ENCODE measurements around the gene ROR1.
"Not testable (repeated sequence)": the region's sequence is repeated elsewhere in the genome, so short reads cannot be mapped to it uniquely, and the experiment has no call there.

The ROR1 gene

GRCh38 chr1:64062529-64062928 is 288.7 kb downstream of the ROR1 start:
- no peak for DNase-seq (ENCODE audit: low spot score)

- DNase-seq (ENCODE audit: low spot score), result no peak
Measured at GRCh38 chr1:64062941-64063581, 289.2 kb downstream of the ROR1 start.

- no peak for DNase-seq (ENCODE audit: low spot score)
Measured at GRCh38 chr1:64065571-64065970, 291.8 kb downstream of the ROR1 start.

- DNase-seq (ENCODE audit: low spot score), result no peak
Measured at GRCh38 chr1:64072089-64072793, 298.4 kb downstream of the ROR1 start.

GRCh38 chr1:64073705-64074104 is 299.9 kb downstream of the ROR1 start:
- DNase-seq (ENCODE audit: low spot score), result no peak

GRCh38 chr1:64074767-64075166 is 300.9 kb downstream of the ROR1 start:
- DNase-seq (ENCODE audit: low spot score), result no peak

- no peak for DNase-seq (ENCODE audit: low spot score)
Measured at GRCh38 chr1:64077281-64077940, 303.6 kb downstream of the ROR1 start.

- no peak for DNase-seq (ENCODE audit: low spot score)
Measured at GRCh38 chr1:64080941-64081562, 307.2 kb downstream of the ROR1 start.

GRCh38 chr1:64082459-64082858 is 308.6 kb downstream of the ROR1 start:
- no peak for DNase-seq (ENCODE audit: low spot score)

- no peak for DNase-seq (ENCODE audit: low spot score)
Measured at GRCh38 chr1:64084451-64084850, 310.6 kb downstream of the ROR1 start.

- DNase-seq (ENCODE audit: low spot score), result no peak
Measured at GRCh38 chr1:64087768-64088167, 314.0 kb downstream of the ROR1 start.

GRCh38 chr1:64090436-64090835 is 316.6 kb downstream of the ROR1 start:
- DNase-seq (ENCODE audit: low spot score), result no peak

GRCh38 chr1:64092851-64093371 is 319.1 kb downstream of the ROR1 start:
- no peak for DNase-seq (ENCODE audit: low spot score)

GRCh38 chr1:64093941-64094340 is 320.1 kb downstream of the ROR1 start:
- no peak for DNase-seq (ENCODE audit: low spot score)

GRCh38 chr1:64095832-64096231 is 322.0 kb downstream of the ROR1 start:
- no peak for DNase-seq (ENCODE audit: low spot score)

GRCh38 chr1:64097859-64098258 is 324.0 kb downstream of the ROR1 start:
- DNase-seq (ENCODE audit: low spot score), result no peak

- DNase-seq (ENCODE audit: low spot score), result no peak
Measured at GRCh38 chr1:64098436-64098835, 324.6 kb downstream of the ROR1 start.

- no peak for DNase-seq (ENCODE audit: low spot score)
Measured at GRCh38 chr1:64098846-64099582, 325.2 kb downstream of the ROR1 start.

- DNase-seq (ENCODE audit: low spot score), result no peak
Measured at GRCh38 chr1:64100791-64101190, 327.0 kb downstream of the ROR1 start.

- not testable (repeated sequence) for DNase-seq (ENCODE audit: low spot score)
Measured at GRCh38 chr1:64104585-64104984, 330.8 kb downstream of the ROR1 start.

GRCh38 chr1:64107118-64107519 is 333.3 kb downstream of the ROR1 start:
- DNase-seq (ENCODE audit: low spot score), result no peak

GRCh38 chr1:64107632-64108031 is 333.8 kb downstream of the ROR1 start:
- DNase-seq (ENCODE audit: low spot score), result no peak

All from HuH-7 (cell line).